Prostate gland (tissue), 2 donors: ENCODE measurements around the gene GABBR2. TPM values are rescaled to one million over a fixed set of nuclear protein-coding genes. Genes with fewer than 3 reads are reported as not detected.

Experiments
- DNase-seq: peaks from one replicate; pipeline ENCODE4 v3.0.0-alpha.2; 2019; ENCODE audit warnings: low spot score
- H3K27ac ChIP-seq, 2 donors: fragments of 200-600 bp; sonication (generic); 2 replicates each; pipeline ENCODE4 v1.5.1; 2017 to 2019
- H3K27me3 ChIP-seq: fragments of 200-600 bp; sonication (generic); replicated peaks from 2 replicates; pipeline ENCODE4 v1.5.1; 2019; ENCODE audit not compliant: insufficient read depth
- H3K36me3 ChIP-seq, 2 donors: fragments of 200-600 bp; sonication (generic); 1 replicate in 1 of 2; 2 replicates in 1 of 2; pipeline versions ENCODE4 v1.5.1 to v1.8.1; 2017 to 2019
- H3K4me1 ChIP-seq: fragments of 200-600 bp; sonication (generic); replicated peaks from 2 replicates; pipeline ENCODE4 v1.5.1; 2019
- H3K4me3 ChIP-seq, 2 donors: fragments of 200-600 bp; sonication (generic); 2 replicates each; pipeline ENCODE4 v1.5.1; 2017 to 2019
- H3K9me3 ChIP-seq: fragments of 200-600 bp; sonication (generic); 2 replicates; pipeline ENCODE4 v1.5.1; 2017
- POLR2A ChIP-seq: fragments of 450-650 bp; IDR thresholded peaks from one replicate; pipeline ENCODE4 v1.6.1; 2016; ENCODE audit warnings: antibody characterized with exemption, mild to moderate bottlenecking
- POLR2AphosphoS5 ChIP-seq: sonication (generic); formaldehyde crosslinking; IDR thresholded peaks from one replicate; pipeline ENCODE4 v1.6.1; 2017; ENCODE audit warnings: antibody characterized with exemption
- WGBS: methylation state at CpG from one replicate; pipeline ENCODE4 v1.1.5; 2018; 5-methylcytosine and 5-hydroxymethylcytosine counted together
- intact Hi-C: fragments of 100-400 bp; cut with DNase I; formaldehyde crosslinking; loops from one replicate; pipeline ENCODE4 v1.14.2; 2022
- total RNA-seq, 2 donors: library from RNA; depleted of rRNA; stranded (reverse); fragments of >200 nt; gene quantifications; one replicate each; pipeline ENCODE4 v1.1.0, GENCODE V29; 2016
- TF ChIP-seq, protein P1 (sequence below), 4 experiments: fragments of 200-600 bp in 2 of 4; fragments of 450-650 bp in 2 of 4; sonication (generic) in 2 of 4; IDR thresholded peaks; 1 replicate in 3 of 4; 2 replicates in 1 of 4; pipeline ENCODE4 v1.5.1; 2016 to 2019; ENCODE audit warnings: antibody characterized with exemption in 4 of 4, mild to moderate bottlenecking in 2 of 4, moderate library complexity in 2 of 4

The GABBR2 gene
- total RNA-seq, 2 donors from 2014 or later, result 0.97 TPM; not detected in 1

DNA sequence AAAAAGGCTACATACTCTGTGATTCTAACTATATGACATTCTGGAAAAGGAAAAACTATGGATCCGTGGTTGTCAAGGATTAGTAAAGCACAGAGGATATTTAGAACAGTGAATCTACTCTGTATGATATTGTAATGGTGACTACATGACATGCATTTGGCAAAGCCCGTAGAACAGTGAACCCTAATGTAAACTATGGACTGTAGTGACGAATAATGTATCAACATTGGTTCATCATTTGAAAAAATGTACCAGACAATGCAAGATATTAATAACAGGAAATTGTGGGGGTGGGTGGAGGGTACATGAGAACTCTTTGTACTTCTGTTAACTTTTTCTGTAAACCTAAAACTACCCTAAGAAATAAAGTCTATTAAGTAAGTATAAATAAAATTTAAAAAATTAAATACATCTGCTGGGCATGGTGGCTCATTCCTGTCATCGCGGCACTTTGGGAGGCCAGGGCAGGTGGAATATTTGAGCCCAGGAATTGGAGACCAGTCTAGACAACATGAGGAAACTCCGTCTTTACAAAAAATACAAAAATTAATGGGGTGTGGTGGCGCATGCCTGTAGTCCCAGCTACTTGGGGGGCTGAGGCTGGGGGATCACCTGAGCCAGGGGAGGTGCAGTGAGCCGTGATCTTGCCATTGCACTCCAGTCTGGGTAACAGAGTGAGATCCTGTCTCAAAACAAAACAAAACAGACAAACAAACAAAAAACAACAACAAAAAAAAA, 351.6 kb downstream of the GABBR2 start:
- TF ChIP-seq POLR2A (no peak), POLR2AphosphoS5 (no peak)
- TF ChIP-seq, protein P1, sequence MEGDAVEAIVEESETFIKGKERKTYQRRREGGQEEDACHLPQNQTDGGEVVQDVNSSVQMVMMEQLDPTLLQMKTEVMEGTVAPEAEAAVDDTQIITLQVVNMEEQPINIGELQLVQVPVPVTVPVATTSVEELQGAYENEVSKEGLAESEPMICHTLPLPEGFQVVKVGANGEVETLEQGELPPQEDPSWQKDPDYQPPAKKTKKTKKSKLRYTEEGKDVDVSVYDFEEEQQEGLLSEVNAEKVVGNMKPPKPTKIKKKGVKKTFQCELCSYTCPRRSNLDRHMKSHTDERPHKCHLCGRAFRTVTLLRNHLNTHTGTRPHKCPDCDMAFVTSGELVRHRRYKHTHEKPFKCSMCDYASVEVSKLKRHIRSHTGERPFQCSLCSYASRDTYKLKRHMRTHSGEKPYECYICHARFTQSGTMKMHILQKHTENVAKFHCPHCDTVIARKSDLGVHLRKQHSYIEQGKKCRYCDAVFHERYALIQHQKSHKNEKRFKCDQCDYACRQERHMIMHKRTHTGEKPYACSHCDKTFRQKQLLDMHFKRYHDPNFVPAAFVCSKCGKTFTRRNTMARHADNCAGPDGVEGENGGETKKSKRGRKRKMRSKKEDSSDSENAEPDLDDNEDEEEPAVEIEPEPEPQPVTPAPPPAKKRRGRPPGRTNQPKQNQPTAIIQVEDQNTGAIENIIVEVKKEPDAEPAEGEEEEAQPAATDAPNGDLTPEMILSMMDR (IDR thresholded peaks at IDR 0.05), result no peak
- intact Hi-C loops, result no loop called here
- Histone ChIP-seq H3K27ac (no peak overlapping the region), H3K9me3 (no peaks in the 10 kb centered on the region), H3K36me3 (no peaks in the 10 kb centered on the region), H3K27me3 (peaks cover 2% of the 10 kb centered on the region), H3K4me3 (no peak overlapping the region), H3K4me1 (no peaks in the 10 kb centered on the region)
- WGBS, result 74% methylated on average over 8 of the region's 8 CpGs
- DNase-seq, result no peak

DNA sequence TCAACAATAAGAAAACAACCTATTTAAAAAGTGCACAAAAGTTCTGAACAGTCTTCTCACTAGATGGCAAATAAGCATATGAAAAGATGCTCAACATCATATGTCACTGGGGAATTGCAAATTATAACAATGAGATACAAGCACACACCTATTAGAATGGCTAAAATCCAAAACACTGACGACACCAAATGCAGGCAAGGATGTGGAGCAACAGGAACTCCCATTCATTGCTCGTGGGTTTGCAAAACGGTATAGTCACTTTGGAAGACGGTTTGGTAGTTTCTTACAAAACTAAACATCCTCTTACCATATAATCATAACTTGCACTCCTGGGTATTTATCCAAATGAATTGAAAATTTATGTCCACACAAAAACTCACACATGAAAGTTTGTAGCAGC, 352.4 kb downstream of the GABBR2 start:
- intact Hi-C loops, result no loop called here
- TF ChIP-seq POLR2AphosphoS5, result no peak
- TF ChIP-seq POLR2A, result no peak
- TF ChIP-seq, protein P1 (IDR thresholded peaks at IDR 0.05), result no peak
- WGBS, result 86% methylated on average over 4 of the region's 4 CpGs
- Histone ChIP-seq H3K4me1 (no peaks in the 10 kb centered on the region), H3K9me3 (no peaks in the 10 kb centered on the region), H3K27ac (no peak overlapping the region), H3K27me3 (peaks cover 2% of the 10 kb centered on the region), H3K36me3 (no peaks in the 10 kb centered on the region), H3K4me3 (no peak overlapping the region)
- DNase-seq, result no peak

DNA sequence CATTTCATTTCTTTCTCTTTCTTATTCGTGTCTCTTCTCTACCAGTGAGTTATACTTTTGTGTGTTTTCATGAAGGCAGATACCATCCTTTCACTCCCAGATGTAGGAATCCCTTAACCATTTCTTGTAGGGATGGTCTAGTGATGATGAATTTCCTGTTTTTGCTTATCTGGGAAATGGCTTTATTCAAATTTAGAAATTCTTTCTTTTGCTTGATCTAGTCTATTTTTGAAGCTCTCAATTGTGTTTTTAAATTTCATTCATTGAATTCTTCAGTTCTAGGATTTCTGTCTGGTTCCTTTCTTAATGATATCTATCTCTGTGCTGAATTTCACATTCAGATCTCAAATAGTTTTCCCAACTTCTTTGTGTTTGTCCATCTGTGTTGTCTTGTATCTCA, 357.4 kb downstream of the GABBR2 start:
- H3K27me3 ChIP-seq, result peaks cover 2% of the 10 kb centered on the region
- no peak overlapping the region for H3K4me3 ChIP-seq
- H3K27ac ChIP-seq, result no peak overlapping the region
- no peaks in the 10 kb centered on the region for H3K9me3 ChIP-seq
- DNase-seq, result no peak
- H3K4me1 ChIP-seq, result no peaks in the 10 kb centered on the region
- TF ChIP-seq POLR2AphosphoS5 (no peak), POLR2A (no peak)
- TF ChIP-seq, protein P1 (IDR thresholded peaks at IDR 0.05), result no peak
- intact Hi-C loops, result no loop called here
- no peaks in the 10 kb centered on the region for H3K36me3 ChIP-seq
- 0% methylated on average over 1 of the region's 1 CpG for WGBS

DNA sequence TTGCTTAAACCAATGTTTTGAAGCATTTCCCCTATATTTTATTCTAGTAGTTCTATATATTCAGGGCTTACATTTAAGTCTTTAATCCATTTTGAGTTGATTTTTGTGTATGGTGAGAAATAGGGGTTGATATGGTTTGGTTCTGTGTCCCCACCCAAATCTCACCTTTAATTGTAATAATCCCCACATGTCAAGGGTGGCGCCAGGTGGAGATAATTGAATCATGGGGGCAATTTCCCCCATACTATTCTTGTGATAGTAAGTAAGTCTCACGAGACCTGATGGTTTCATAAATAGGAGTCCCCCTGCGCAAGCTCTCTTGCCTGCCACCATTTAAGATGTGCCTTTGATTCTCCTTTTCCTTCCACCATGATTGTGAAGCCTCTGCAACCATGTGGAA, 361.1 kb downstream of the GABBR2 start:
- 94% methylated on average over 3 of the region's 3 CpGs for WGBS
- H3K4me1 ChIP-seq, result no peaks in the 10 kb centered on the region
- TF ChIP-seq POLR2A, result no peak
- TF ChIP-seq, protein P1 (IDR thresholded peaks at IDR 0.05), result no peak
- TF ChIP-seq POLR2AphosphoS5, result no peak
- H3K36me3 ChIP-seq, result no peaks in the 10 kb centered on the region
- intact Hi-C loops, result no loop called here
- H3K4me3 ChIP-seq, result no peak overlapping the region
- H3K27ac ChIP-seq, result no peak overlapping the region
- peaks cover 2% of the 10 kb centered on the region for H3K27me3 ChIP-seq
- H3K9me3 ChIP-seq, result no peaks in the 10 kb centered on the region
- DNase-seq, result no peak

DNA sequence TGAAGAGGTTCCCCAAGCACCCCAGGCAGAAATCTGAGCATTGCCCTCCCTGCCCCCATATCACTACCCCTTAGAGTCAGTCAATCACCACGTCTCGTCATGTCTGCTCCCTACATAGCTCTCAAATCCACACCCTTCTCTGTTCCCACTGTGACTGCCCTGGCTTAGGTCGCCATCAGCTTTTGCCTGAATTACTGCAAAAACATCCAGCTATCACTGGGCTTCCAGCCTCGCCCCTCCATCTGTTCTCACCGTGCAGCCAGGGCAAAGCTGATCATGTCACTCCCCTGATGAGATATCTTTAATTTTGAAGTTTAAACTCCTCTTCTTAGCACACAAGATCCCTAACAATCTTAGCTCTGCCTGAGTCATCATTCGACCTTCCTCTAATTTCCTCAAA, 363.7 kb downstream of the GABBR2 start:
- DNase-seq, result no peak
- H3K9me3 ChIP-seq, result no peaks in the 10 kb centered on the region
- no peaks in the 10 kb centered on the region for H3K36me3 ChIP-seq
- H3K4me3 ChIP-seq, result no peak overlapping the region
- H3K27ac ChIP-seq, result no peak overlapping the region
- intact Hi-C loops, result no loop called here
- WGBS, result 55% methylated on average over 6 of the region's 6 CpGs
- peaks cover 2% of the 10 kb centered on the region for H3K27me3 ChIP-seq
- H3K4me1 ChIP-seq, result no peaks in the 10 kb centered on the region
- TF ChIP-seq POLR2A (no peak), POLR2AphosphoS5 (no peak)
- TF ChIP-seq, protein P1 (IDR thresholded peaks at IDR 0.05), result no peak
